Neural crest cell (in vitro differentiated cells): ENCODE measurements around the gene EPDR1. TPM values are rescaled to one million over a fixed set of nuclear protein-coding genes. Genes with fewer than 3 reads are reported as not detected.

Source experiments
- DNase-seq: peaks from one replicate; pipeline ENCODE4 v3.0.0; 2021; ENCODE audit warnings: low read depth, mixed read lengths, low spot score
- H3K27ac Mint-ChIP-seq: one replicate; pipeline ENCODE4 v1.8.0; 2021; ENCODE audit warnings: mild to moderate bottlenecking, mixed read lengths; ENCODE audit not compliant: unreplicated experiment
- H3K27me3 Mint-ChIP-seq: 2 replicates; pipeline ENCODE4 v1.8.0; 2021; ENCODE audit warnings: low read depth, mild to moderate bottlenecking, mixed read lengths
- H3K36me3 Mint-ChIP-seq: 2 replicates; pipeline ENCODE4 v1.8.0; 2021; ENCODE audit warnings: low read depth, mild to moderate bottlenecking, mixed read lengths
- H3K4me1 Mint-ChIP-seq: 2 replicates; pipeline ENCODE4 v1.8.0; 2021; ENCODE audit warnings: mixed read lengths
- H3K4me3 Mint-ChIP-seq: one replicate; pipeline ENCODE4 v1.8.0; 2021; ENCODE audit warnings: mild to moderate bottlenecking, mixed read lengths
- H3K9me3 Mint-ChIP-seq: 2 replicates; pipeline ENCODE4 v1.8.0; 2021; ENCODE audit warnings: mixed read lengths
- CTCF ChIP-seq: fragments of 200-600 bp; sonication (generic); conservative IDR thresholded peaks from 2 replicates; pipeline ENCODE4 v1.5.0; 2021; ENCODE audit warnings: antibody characterized with exemption, mild to moderate bottlenecking
- total RNA-seq: library from RNA; stranded (reverse); gene quantifications from 2 replicates; pipeline ENCODE4 v1.2.1, GENCODE V29; 2021

The EPDR1 gene
- total RNA-seq, 1 donor from 2014 or later: 4.1 TPM

- no peak for DNase-seq
- Mint-ChIP-seq H3K4me3 (no peak overlapping the region), H3K9me3 (no peaks in the 10 kb centered on the region), H3K4me1 (peaks cover 10% of the 10 kb centered on the region), H3K36me3 (no peaks in the 10 kb centered on the region), H3K27me3 (peaks cover 24% of the 10 kb centered on the region), H3K27ac (no peak overlapping the region)
- no peak for TF ChIP-seq CTCF
Measured at GRCh38 chr7:37923996-37924395, 3.6 kb downstream of the EPDR1 start.

- TF ChIP-seq CTCF: no peak
- no peak overlapping the region for H3K4me3 Mint-ChIP-seq
- H3K9me3 Mint-ChIP-seq: no peaks in the 10 kb centered on the region
- no peak for DNase-seq
- peaks cover 10% of the 10 kb centered on the region for H3K4me1 Mint-ChIP-seq
- no peaks in the 10 kb centered on the region for H3K36me3 Mint-ChIP-seq
- no peak overlapping the region for H3K27ac Mint-ChIP-seq
- peaks cover 19% of the 10 kb centered on the region for H3K27me3 Mint-ChIP-seq
Measured at GRCh38 chr7:37924491-37925041, 4.1 kb downstream of the EPDR1 start.

GRCh38 chr7:37925620-37926019 is 5.2 kb downstream of the EPDR1 start:
- TF ChIP-seq CTCF: no peak
- Mint-ChIP-seq H3K27me3 (peaks cover 9% of the 10 kb centered on the region), H3K36me3 (no peaks in the 10 kb centered on the region), H3K4me1 (peaks cover 4% of the 10 kb centered on the region), H3K27ac (no peak overlapping the region), H3K4me3 (no peak overlapping the region), H3K9me3 (no peaks in the 10 kb centered on the region)
- DNase-seq: no peak

GRCh38 chr7:37927773-37928444 is 7.5 kb downstream of the EPDR1 start:
- Mint-ChIP-seq H3K36me3 (no peaks in the 10 kb centered on the region), H3K27me3 (no peaks in the 10 kb centered on the region), H3K9me3 (no peaks in the 10 kb centered on the region), H3K4me1 (no peaks in the 10 kb centered on the region), H3K4me3 (no peak overlapping the region), H3K27ac (no peak overlapping the region)
- no peak for DNase-seq
- no peak for TF ChIP-seq CTCF

- no peak overlapping the region for H3K4me3 Mint-ChIP-seq
- H3K27me3 Mint-ChIP-seq: no peaks in the 10 kb centered on the region
- H3K4me1 Mint-ChIP-seq: no peaks in the 10 kb centered on the region
- H3K36me3 Mint-ChIP-seq: no peaks in the 10 kb centered on the region
- no peaks in the 10 kb centered on the region for H3K9me3 Mint-ChIP-seq
- no peak overlapping the region for H3K27ac Mint-ChIP-seq
- no peak for TF ChIP-seq CTCF
- DNase-seq: no peak
Measured at GRCh38 chr7:37928878-37929277, 8.4 kb downstream of the EPDR1 start.
